ENCODE data around the gene USP43.

GRCh38 chr17:9612006-9612405, 33.3 kb upstream of the USP43 start:
- TF ChIP-seq, protein P1, sequence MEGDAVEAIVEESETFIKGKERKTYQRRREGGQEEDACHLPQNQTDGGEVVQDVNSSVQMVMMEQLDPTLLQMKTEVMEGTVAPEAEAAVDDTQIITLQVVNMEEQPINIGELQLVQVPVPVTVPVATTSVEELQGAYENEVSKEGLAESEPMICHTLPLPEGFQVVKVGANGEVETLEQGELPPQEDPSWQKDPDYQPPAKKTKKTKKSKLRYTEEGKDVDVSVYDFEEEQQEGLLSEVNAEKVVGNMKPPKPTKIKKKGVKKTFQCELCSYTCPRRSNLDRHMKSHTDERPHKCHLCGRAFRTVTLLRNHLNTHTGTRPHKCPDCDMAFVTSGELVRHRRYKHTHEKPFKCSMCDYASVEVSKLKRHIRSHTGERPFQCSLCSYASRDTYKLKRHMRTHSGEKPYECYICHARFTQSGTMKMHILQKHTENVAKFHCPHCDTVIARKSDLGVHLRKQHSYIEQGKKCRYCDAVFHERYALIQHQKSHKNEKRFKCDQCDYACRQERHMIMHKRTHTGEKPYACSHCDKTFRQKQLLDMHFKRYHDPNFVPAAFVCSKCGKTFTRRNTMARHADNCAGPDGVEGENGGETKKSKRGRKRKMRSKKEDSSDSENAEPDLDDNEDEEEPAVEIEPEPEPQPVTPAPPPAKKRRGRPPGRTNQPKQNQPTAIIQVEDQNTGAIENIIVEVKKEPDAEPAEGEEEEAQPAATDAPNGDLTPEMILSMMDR (IDR thresholded peaks at IDR 0.05): no peak
- TF ChIP-seq SIN3A (IDR thresholded peaks at IDR 0.05; ENCODE audit: borderline replicate concordance, low read depth, low read length): no peak
- no peak for TF ChIP-seq EP300 (IDR thresholded peaks at IDR 0.05; ENCODE audit: borderline replicate concordance in 1 of 2, low read depth in 1 of 2, low read length in 1 of 2)
- TF ChIP-seq, protein P2, sequence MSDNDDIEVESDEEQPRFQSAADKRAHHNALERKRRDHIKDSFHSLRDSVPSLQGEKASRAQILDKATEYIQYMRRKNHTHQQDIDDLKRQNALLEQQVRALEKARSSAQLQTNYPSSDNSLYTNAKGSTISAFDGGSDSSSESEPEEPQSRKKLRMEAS (IDR thresholded peaks at IDR 0.05; ENCODE audit: low read depth): no peak
